Karpas-422 (cell line): ENCODE measurements around the gene ABCG2. TPM values are rescaled to one million over a fixed set of nuclear protein-coding genes. Genes with fewer than 3 reads are reported as not detected.
"Not testable (repeated sequence)": the region's sequence is repeated elsewhere in the genome, so short reads cannot be mapped to it uniquely, and the experiment has no call there.

Experiments used
- DNase-seq: peaks from one replicate; pipeline ENCODE4 v3.0.0-alpha.2; 2015
- H2AFZ ChIP-seq: fragments of 200-600 bp; sonication (generic); 2 replicates; pipeline ENCODE4 v1.6.1; 2014; ENCODE audit warnings: antibody characterized with exemption, low read length, mixed read lengths
- H3K27ac ChIP-seq: fragments of 200-600 bp; sonication (generic); 2 replicates; pipeline ENCODE4 v1.5.1; 2014; ENCODE audit warnings: mild to moderate bottlenecking, low read length, moderate library complexity
- H3K27me3 ChIP-seq: fragments of 200-600 bp; sonication (generic); 2 replicates; pipeline ENCODE4 v1.6.1; 2014; ENCODE audit warnings: low read length, mixed read lengths
- H3K36me3 ChIP-seq: fragments of 200-600 bp; sonication (generic); 2 replicates; pipeline ENCODE4 v1.6.1; 2014; ENCODE audit warnings: low read length, mixed read lengths; ENCODE audit not compliant: insufficient read depth
- H3K4me1 ChIP-seq: fragments of 200-600 bp; sonication (generic); 2 replicates; pipeline ENCODE4 v1.6.1; 2014; ENCODE audit warnings: mild to moderate bottlenecking, low read length, mixed read lengths
- H3K4me2 ChIP-seq: fragments of 200-600 bp; sonication (generic); 2 replicates; pipeline ENCODE4 v1.6.1; 2014; ENCODE audit warnings: low read length, low read depth, mild to moderate bottlenecking; ENCODE audit not compliant: poor library complexity, severe bottlenecking
- H3K4me3 ChIP-seq: fragments of 200-600 bp; sonication (generic); 2 replicates; pipeline ENCODE4 v1.5.1; 2014; ENCODE audit warnings: mild to moderate bottlenecking, antibody characterized with exemption, low read length, mixed read lengths
- H3K79me2 ChIP-seq: fragments of 200-600 bp; sonication (generic); 2 replicates; pipeline ENCODE4 v1.6.1; 2014; ENCODE audit warnings: mild to moderate bottlenecking, low read length, mixed read lengths
- H3K9ac ChIP-seq: fragments of 200-600 bp; sonication (generic); 2 replicates; pipeline ENCODE4 v1.6.0; 2014; ENCODE audit warnings: low read length
- H3K9me2 ChIP-seq: fragments of 200-600 bp; sonication (generic), shearing (Covaris generic); replicated peaks from 2 replicates; pipeline ENCODE4 v1.6.0; 2014; ENCODE audit warnings: mild to moderate bottlenecking, low read length, moderate library complexity; ENCODE audit not compliant: insufficient read depth
- H3K9me3 ChIP-seq: fragments of 300-700, 200-600 bp; sonication (generic); 2 replicates; pipeline ENCODE4 v1.6.1; 2014; ENCODE audit warnings: low read length, mixed read lengths
- H4K20me1 ChIP-seq: fragments of 200-600 bp; sonication (generic); 2 replicates; pipeline ENCODE4 v1.6.1; 2014; ENCODE audit warnings: mild to moderate bottlenecking, antibody characterized with exemption, low read length, low read depth; ENCODE audit not compliant: insufficient read depth
- total RNA-seq: library from RNA; depleted of rRNA; stranded (reverse); fragments of >200 nt; shearing (Covaris generic); gene quantifications from 2 replicates; pipeline ENCODE4 v1.2.3, GENCODE V29; 2014; ENCODE audit warnings: low replicate concordance

ABCG2 gene
- total RNA-seq, 1 experiment from 2014 or later = not detected

- H3K4me3 ChIP-seq = no peak overlapping the region
- H3K9me2 ChIP-seq = no peaks in the 10 kb centered on the region
- H3K4me2 ChIP-seq = no peak overlapping the region
- no peaks in the 10 kb centered on the region for H4K20me1 ChIP-seq
- H3K9me3 ChIP-seq = no peaks in the 10 kb centered on the region
- H3K36me3 ChIP-seq = no peaks in the 10 kb centered on the region
- no peak overlapping the region for H3K27ac ChIP-seq
- H3K9ac ChIP-seq = no peak overlapping the region
- no peaks in the 10 kb centered on the region for H3K4me1 ChIP-seq
- H2AFZ ChIP-seq = no peak overlapping the region
- no peaks in the 10 kb centered on the region for H3K79me2 ChIP-seq
- DNase-seq = no peak
- H3K27me3 ChIP-seq = no peaks in the 10 kb centered on the region
These were observed 838 bp upstream of the ABCG2 start for GRCh38 chr4:88159229-88159725.

- no peak for DNase-seq
- H3K4me3 ChIP-seq = no peak overlapping the region
These were observed 376 bp downstream of the ABCG2 start for GRCh38 chr4:88158038-88158488.

GRCh38 chr4:88152331-88152730 is 6.1 kb downstream of the ABCG2 start:
- H2AFZ ChIP-seq, H3K9ac ChIP-seq, H3K4me3 ChIP-seq, H3K4me1 ChIP-seq, H3K27me3 ChIP-seq, H3K4me2 ChIP-seq, H3K9me3 ChIP-seq, H3K27ac ChIP-seq, DNase-seq, H3K79me2 ChIP-seq, H4K20me1 ChIP-seq, H3K9me2 ChIP-seq, H3K36me3 ChIP-seq: not testable (repeated sequence)

More at GRCh38 chr4:88158038-88158488, 376 bp downstream of the ABCG2 start:
- Histone ChIP-seq H3K4me2 (no peak overlapping the region), H3K27ac (no peak overlapping the region), H3K4me1 (no peaks in the 10 kb centered on the region), H3K79me2 (no peaks in the 10 kb centered on the region), H3K9me3 (no peaks in the 10 kb centered on the region), H2AFZ (no peak overlapping the region), H4K20me1 (no peaks in the 10 kb centered on the region), H3K9me2 (no peaks in the 10 kb centered on the region), H3K27me3 (no peaks in the 10 kb centered on the region), H3K36me3 (no peaks in the 10 kb centered on the region), H3K9ac (no peak overlapping the region)

- H3K36me3 ChIP-seq = no peaks in the 10 kb centered on the region
- no peak overlapping the region for H2AFZ ChIP-seq
- no peaks in the 10 kb centered on the region for H3K9me3 ChIP-seq
- no peaks in the 10 kb centered on the region for H3K4me1 ChIP-seq
- H3K4me2 ChIP-seq = no peak overlapping the region
- no peaks in the 10 kb centered on the region for H3K9me2 ChIP-seq
- no peaks in the 10 kb centered on the region for H4K20me1 ChIP-seq
- DNase-seq = no peak
- no peaks in the 10 kb centered on the region for H3K79me2 ChIP-seq
- no peaks in the 10 kb centered on the region for H3K27me3 ChIP-seq
- H3K27ac ChIP-seq = no peak overlapping the region
- H3K9ac ChIP-seq = no peak overlapping the region
- no peak overlapping the region for H3K4me3 ChIP-seq
These were observed 9.9 kb downstream of the ABCG2 start for GRCh38 chr4:88148560-88148959.

GRCh38 chr4:88147799-88148217 is 10.6 kb downstream of the ABCG2 start:
- Histone ChIP-seq H3K9ac (no peak overlapping the region), H3K36me3 (no peaks in the 10 kb centered on the region), H3K4me3 (no peak overlapping the region)

GRCh38 chr4:88146891-88147290 is 11.5 kb downstream of the ABCG2 start:
- no peak overlapping the region for H2AFZ ChIP-seq
- no peak overlapping the region for H3K4me2 ChIP-seq
- no peaks in the 10 kb centered on the region for H3K79me2 ChIP-seq
- no peaks in the 10 kb centered on the region for H3K4me1 ChIP-seq
- no peak overlapping the region for H3K27ac ChIP-seq
- no peak for DNase-seq
- no peaks in the 10 kb centered on the region for H3K9me3 ChIP-seq
- no peaks in the 10 kb centered on the region for H3K27me3 ChIP-seq
- H3K4me3 ChIP-seq = no peak overlapping the region
- no peak overlapping the region for H3K9ac ChIP-seq
- H3K36me3 ChIP-seq = no peaks in the 10 kb centered on the region
- H3K9me2 ChIP-seq = no peaks in the 10 kb centered on the region
- H4K20me1 ChIP-seq = no peaks in the 10 kb centered on the region

More at GRCh38 chr4:88147799-88148217, 10.6 kb downstream of the ABCG2 start:
- H4K20me1 ChIP-seq = no peaks in the 10 kb centered on the region
- H3K9me2 ChIP-seq = no peaks in the 10 kb centered on the region
- no peak overlapping the region for H2AFZ ChIP-seq
- no peaks in the 10 kb centered on the region for H3K9me3 ChIP-seq
- H3K27ac ChIP-seq = no peak overlapping the region
- DNase-seq = no peak
- no peaks in the 10 kb centered on the region for H3K79me2 ChIP-seq
- no peaks in the 10 kb centered on the region for H3K4me1 ChIP-seq
- H3K27me3 ChIP-seq = no peaks in the 10 kb centered on the region
- no peak overlapping the region for H3K4me2 ChIP-seq

GRCh38 chr4:88144866-88145300 is 13.6 kb downstream of the ABCG2 start:
- Histone ChIP-seq H3K9me2 (no peaks in the 10 kb centered on the region), H3K27me3 (no peaks in the 10 kb centered on the region), H3K4me2 (no peak overlapping the region), H3K27ac (no peak overlapping the region), H3K4me1 (no peaks in the 10 kb centered on the region), H3K36me3 (no peaks in the 10 kb centered on the region), H3K9ac (no peak overlapping the region), H2AFZ (no peak overlapping the region), H4K20me1 (no peaks in the 10 kb centered on the region), H3K79me2 (no peaks in the 10 kb centered on the region), H3K9me3 (no peaks in the 10 kb centered on the region), H3K4me3 (no peak overlapping the region)
- no peak for DNase-seq

GRCh38 chr4:88144048-88144447 is 14.4 kb downstream of the ABCG2 start:
- Histone ChIP-seq H3K27ac (no peak overlapping the region), H3K27me3 (no peaks in the 10 kb centered on the region), H3K4me3 (no peak overlapping the region), H3K79me2 (no peaks in the 10 kb centered on the region), H3K9ac (no peak overlapping the region), H3K36me3 (no peaks in the 10 kb centered on the region), H3K9me2 (no peaks in the 10 kb centered on the region), H2AFZ (no peak overlapping the region), H4K20me1 (no peaks in the 10 kb centered on the region), H3K9me3 (no peaks in the 10 kb centered on the region), H3K4me2 (no peak overlapping the region), H3K4me1 (no peaks in the 10 kb centered on the region)
- no peak for DNase-seq

- no peak overlapping the region for H3K4me3 ChIP-seq
- no peaks in the 10 kb centered on the region for H3K36me3 ChIP-seq
- no peaks in the 10 kb centered on the region for H3K4me1 ChIP-seq
- no peak for DNase-seq
- H3K9me3 ChIP-seq = no peaks in the 10 kb centered on the region
- no peak overlapping the region for H3K27ac ChIP-seq
- no peaks in the 10 kb centered on the region for H3K9me2 ChIP-seq
- H2AFZ ChIP-seq = no peak overlapping the region
- H3K4me2 ChIP-seq = no peak overlapping the region
- H4K20me1 ChIP-seq = no peaks in the 10 kb centered on the region
- no peak overlapping the region for H3K9ac ChIP-seq
- no peaks in the 10 kb centered on the region for H3K27me3 ChIP-seq
- no peaks in the 10 kb centered on the region for H3K79me2 ChIP-seq
These were observed 14.9 kb downstream of the ABCG2 start for GRCh38 chr4:88143504-88143903.
